Stimulated activated CD8-positive, alpha-beta memory T cell treated with anti-CD3 and anti-CD28 coated beads, Interleukin-2, amount 100 ng/mL, for 48 hours (primary cell): ENCODE measurements around the gene MYBPC1.
A peak's percentile ranks its signal among the peaks of the same experiment; 100 is the strongest.

Experiments used
- DNase-seq, 2 donors: peaks; one replicate each; pipeline ENCODE4 v3.0.0-alpha.2; 2020; ENCODE audit warnings: low read depth in 2 of 2

The MYBPC1 gene

GRCh38 chr12:101695706-101696105 lies 100.9 kb downstream of the MYBPC1 start:
- DNase-seq = no peak

GRCh38 chr12:101696251-101697196 lies 101.8 kb downstream of the MYBPC1 start:
- DNase-seq = no peak

GRCh38 chr12:101697197-101697929 lies 102.6 kb downstream of the MYBPC1 start, which contains the start of gene CHPT1:
Gene CHPT1 (plus strand): TSS chr12:101697640. CDS start chr12:101697862, 222 bp downstream.
- DNase-seq = peak; percentile 40 to 57

DNA sequence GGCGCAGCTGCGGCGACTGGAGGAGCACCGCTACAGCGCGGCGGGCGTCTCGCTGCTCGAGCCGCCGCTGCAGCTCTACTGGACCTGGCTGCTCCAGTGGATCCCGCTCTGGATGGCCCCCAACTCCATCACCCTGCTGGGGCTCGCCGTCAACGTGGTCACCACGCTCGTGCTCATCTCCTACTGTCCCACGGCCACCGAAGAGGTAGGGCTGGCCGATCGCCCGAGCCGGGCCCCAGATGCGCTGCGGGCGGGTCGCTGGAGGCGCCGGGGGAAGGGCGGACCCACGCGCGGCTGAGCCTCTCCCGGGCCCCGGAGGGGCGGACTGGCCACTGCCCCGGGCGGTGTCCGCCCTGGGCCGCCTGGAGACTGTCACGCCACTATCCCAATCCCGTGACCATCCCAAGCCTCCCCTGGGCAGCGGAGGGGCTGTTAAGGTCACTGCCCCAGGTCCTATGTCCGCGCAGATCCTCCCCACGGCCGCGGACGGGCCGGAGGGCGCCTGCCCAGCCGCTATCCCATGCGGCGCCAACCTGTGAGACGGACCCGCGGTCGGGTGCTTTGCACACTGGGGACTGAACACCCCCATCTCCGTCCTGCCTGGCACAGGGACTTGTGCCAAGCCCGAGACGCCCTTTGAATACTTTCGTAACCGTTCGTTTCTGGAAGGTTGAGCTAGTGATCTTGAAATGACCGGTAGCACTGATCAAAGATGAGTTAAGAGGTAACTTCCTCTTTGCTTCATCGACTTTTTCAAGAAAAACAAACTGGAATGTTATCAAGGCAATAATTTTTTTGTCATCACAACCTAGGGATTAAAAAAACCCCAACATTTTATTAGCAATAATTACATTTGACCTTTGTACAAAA lies 103.4 kb downstream of the MYBPC1 start:
- no peak for DNase-seq

DNA sequence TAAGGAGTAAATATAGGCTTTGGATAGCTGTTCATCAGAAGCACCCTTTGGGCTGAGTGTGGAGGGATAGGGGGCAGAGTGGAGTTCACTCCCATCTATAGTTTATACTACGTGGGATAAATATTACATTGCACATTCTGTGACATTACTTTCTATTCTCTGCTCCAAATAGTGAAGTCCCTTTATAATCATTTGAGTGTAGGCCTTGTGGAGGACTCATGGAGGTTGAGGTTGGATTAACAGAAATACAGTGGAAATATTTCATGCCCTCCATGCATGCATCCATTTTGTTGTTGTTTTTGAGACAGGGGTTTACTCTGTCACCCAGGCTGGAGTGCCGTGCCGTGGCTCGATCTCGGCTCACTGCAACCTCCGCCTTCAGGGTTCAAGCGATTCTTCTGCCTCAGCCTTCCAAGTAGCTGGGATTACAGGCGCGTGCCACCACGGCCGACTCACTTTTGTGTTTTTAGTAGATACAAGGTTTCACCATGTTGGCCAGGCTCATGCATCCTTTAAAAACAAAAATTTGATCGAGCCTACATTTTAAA lies 104.1 kb downstream of the MYBPC1 start:
- no peak for DNase-seq

- DNase-seq = no peak
Measured at GRCh38 chr12:101700299-101700820, 105.6 kb downstream of the MYBPC1 start.

GRCh38 chr12:101703487-101703886 lies 108.7 kb downstream of the MYBPC1 start:
- no peak for DNase-seq

- DNase-seq = no peak
Measured at GRCh38 chr12:101706403-101706802, 111.6 kb downstream of the MYBPC1 start.

DNA sequence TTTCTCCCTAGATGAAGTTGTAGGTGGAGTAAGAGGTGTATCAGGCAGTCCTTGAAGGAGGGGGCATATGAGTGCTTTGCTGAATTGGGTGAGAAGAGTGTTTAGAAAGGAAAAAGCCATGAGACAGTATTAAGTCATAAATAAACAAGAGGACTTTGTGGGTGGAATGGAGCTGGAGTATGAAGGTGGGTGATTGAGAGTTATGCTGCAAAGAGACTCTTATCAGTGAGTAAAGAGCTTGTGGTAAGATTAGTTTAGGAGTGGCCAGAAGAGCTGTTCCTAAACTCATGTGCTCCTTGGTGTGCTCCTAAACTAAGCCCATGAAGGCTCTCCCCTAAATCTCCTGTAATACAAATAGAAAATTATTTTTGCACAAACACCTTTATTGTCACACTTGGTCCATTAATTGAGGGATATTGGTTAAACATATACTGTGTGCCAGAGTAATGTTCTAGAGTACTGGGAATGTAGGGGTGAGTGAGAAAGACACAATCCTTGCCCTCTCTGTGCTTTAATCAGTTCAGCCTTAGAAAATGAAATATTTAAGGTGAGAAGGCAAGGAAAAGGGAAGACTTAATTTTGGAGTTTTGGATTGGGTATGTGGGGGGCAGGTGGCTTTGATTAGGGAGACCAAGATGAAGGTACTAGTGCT lies 112.5 kb downstream of the MYBPC1 start:
- no peak for DNase-seq

GRCh38 chr12:101710288-101710687 lies 115.5 kb downstream of the MYBPC1 start:
- DNase-seq = no peak

- DNase-seq = no peak
Measured at GRCh38 chr12:101713059-101713682, 118.4 kb downstream of the MYBPC1 start.

DNA sequence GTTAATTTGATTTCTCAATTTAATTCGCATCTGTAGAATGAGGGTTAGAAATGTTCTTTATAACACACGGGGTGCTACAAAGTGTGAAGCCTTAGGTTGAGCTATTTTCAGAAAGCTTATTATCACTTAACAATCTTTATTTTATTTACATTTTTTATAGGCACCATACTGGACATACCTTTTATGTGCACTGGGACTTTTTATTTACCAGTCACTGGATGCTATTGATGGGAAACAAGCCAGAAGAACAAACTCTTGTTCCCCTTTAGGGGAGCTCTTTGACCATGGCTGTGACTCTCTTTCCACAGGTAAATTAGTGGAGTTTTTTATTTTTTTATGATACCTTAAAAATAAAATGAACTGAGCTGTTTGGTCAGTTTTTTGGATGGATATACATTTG lies 119.2 kb downstream of the MYBPC1 start:
- no peak for DNase-seq

DNA sequence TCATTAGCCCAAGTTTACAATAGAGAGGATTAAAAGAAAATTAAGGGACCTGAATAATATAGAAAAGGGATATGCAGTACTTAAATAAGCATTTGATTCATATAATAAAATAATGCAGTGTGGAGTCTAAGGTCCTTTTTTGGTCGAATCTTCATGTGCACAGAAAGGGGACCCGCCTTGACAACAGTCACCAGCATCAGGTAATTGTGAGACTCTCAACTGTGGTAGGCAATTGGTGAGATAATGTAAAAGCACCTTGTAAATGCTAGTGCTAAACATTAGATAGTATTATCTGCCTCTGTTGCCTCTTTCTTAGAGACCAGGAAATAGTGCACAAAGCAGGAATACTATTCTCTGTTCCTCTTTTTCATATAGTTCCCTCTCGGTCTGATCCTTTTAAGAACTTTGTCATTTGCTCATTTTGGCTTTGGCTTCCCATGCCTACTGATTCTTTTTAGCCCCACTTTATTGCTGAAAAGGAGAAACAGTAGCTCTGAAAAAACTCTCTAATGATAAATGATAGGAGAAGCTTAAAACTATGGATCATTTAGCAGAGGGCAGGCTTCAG lies 120.2 kb downstream of the MYBPC1 start:
- no peak for DNase-seq

GRCh38 chr12:101719566-101719965 lies 124.8 kb downstream of the MYBPC1 start:
- DNase-seq = no peak

- no peak for DNase-seq
Measured at GRCh38 chr12:101720118-101720517, 125.3 kb downstream of the MYBPC1 start.

DNA sequence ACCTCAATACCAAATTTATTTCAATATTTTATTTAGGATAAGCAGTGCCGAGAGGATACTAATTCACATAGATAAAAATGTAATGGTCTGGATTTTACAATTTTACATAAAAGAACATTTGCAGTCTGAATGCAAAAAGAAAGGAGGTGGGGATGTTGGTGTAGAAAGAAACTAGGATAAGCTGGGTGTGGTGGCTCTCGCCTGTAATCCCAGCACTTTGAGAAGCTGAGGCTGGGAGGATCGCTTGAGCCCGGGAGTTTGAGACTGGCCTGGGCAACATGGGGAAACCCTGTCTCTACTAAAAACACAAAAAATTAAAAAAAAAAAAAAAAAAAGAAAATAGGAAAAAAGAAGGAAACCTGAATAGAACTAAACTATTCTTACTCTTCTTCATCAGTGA lies 127.6 kb downstream of the MYBPC1 start:
- no peak for DNase-seq

GRCh38 chr12:101727098-101727497 lies 132.3 kb downstream of the MYBPC1 start:
- no peak for DNase-seq

DNA sequence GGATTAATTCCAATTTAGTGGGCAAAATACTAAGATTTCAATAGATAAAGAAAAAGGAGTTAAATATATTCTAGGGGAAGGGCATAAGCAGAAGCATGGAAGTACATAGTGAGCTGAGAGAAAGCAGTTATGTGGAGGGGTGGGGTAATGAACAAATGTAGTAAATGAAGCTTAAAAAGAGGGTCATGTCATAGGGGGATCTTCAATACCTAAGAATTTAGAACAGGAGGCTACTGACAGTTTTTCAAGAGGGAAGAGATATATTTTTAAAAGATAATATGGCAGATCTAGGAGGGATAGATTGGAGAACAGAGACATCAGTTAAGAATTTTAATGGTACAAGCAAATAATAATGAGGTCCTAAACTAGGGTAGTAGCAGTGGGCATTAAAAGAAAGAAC lies 135.1 kb downstream of the MYBPC1 start:
- no peak for DNase-seq

DNA sequence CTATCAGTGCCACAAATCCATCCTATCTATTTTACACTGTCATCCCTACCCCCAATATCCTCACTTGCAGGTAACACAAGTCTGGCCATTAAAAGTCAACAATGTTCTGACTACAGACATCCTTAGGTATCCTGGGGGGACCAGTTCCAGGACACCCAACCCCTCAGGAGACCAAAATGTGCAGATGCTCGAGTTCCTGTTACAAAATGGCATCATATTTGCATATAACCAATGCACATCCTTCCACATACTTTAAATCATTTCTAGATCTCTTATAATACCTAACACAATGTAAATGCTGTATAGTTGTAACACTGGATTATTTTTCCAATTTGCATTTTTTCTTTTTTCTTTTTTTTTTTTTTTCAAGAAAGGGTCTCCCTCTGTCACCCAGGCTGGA lies 137.5 kb downstream of the MYBPC1 start:
- no peak for DNase-seq

- DNase-seq = no peak
Measured at GRCh38 chr12:101733166-101733565, 138.4 kb downstream of the MYBPC1 start.
